ENCODE results near the gene FBXO31. TPM values are rescaled to one million over a fixed set of nuclear protein-coding genes. Genes with fewer than 3 reads are reported as not detected.

Gene FBXO31
- total and polyA plus RNA-seq, 2 of the 8 experiments (the other 6 are each of a cell fraction or from before 2014, with no cell fraction given), result 8.3 to 21.6 TPM

DNA sequence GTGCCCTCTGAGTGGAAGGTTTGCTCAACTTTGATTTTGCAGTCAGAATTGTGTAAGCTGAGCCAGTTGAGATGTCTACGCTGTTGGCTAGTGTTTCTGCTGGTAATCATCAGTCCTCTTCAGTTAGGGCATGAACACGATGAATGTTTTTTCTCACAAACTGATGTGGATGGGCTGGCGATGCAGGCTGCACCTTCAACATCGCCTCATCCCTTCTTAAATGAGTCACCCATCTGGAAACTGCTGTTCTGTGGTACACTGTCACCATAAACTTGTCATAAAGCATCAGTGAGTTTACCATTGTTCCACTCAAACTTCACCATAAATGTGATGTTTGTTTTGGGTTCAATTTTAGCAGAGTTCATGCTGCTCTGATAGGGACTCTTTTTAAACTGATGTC, 74.8 kb downstream of the FBXO31 start:
- CTCF ChIA-PET (ENCODE audit: partially characterized antibody), result no interaction called here
- H3K79me2 ChIP-seq (ENCODE audit: control insufficient read depth in 1 of 2, insufficient read depth in 2 of 2, low read length in 2 of 2), result no peaks in the 10 kb centered on the region
- TF ChIP-seq POLR2AphosphoS5 (IDR thresholded peaks at IDR 0.05; ENCODE audit: low read depth, low read length) (no peak), CTBP2 (IDR thresholded peaks at IDR 0.05; ENCODE audit: borderline replicate concordance, insufficient read depth, insufficient read length, low read length) (no peak), RBBP5 (IDR thresholded peaks at IDR 0.05; ENCODE audit: borderline replicate concordance, low read depth, low read length) (no peak), TAF1 (IDR thresholded peaks at IDR 0.05; ENCODE audit: low read depth, low read length) (no peak), ASH2L (IDR thresholded peaks at IDR 0.05; ENCODE audit: low read length) (no peak), KDM5A (IDR thresholded peaks at IDR 0.05; ENCODE audit: low read length) (no peak), HDAC6 (IDR thresholded peaks at IDR 0.05; ENCODE audit: low read depth, low read length) (no peak), NRF1 (IDR thresholded peaks at IDR 0.05; ENCODE audit: low read depth, low read length) (no peak)
- TF ChIP-seq, protein P1, sequence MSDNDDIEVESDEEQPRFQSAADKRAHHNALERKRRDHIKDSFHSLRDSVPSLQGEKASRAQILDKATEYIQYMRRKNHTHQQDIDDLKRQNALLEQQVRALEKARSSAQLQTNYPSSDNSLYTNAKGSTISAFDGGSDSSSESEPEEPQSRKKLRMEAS (IDR thresholded peaks at IDR 0.05), result no peak
- TF ChIP-seq, protein P2, sequence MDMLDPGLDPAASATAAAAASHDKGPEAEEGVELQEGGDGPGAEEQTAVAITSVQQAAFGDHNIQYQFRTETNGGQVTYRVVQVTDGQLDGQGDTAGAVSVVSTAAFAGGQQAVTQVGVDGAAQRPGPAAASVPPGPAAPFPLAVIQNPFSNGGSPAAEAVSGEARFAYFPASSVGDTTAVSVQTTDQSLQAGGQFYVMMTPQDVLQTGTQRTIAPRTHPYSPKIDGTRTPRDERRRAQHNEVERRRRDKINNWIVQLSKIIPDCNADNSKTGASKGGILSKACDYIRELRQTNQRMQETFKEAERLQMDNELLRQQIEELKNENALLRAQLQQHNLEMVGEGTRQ (IDR thresholded peaks at IDR 0.05; ENCODE audit: low read length), result no peak
- TF ChIP-seq, protein P3, sequence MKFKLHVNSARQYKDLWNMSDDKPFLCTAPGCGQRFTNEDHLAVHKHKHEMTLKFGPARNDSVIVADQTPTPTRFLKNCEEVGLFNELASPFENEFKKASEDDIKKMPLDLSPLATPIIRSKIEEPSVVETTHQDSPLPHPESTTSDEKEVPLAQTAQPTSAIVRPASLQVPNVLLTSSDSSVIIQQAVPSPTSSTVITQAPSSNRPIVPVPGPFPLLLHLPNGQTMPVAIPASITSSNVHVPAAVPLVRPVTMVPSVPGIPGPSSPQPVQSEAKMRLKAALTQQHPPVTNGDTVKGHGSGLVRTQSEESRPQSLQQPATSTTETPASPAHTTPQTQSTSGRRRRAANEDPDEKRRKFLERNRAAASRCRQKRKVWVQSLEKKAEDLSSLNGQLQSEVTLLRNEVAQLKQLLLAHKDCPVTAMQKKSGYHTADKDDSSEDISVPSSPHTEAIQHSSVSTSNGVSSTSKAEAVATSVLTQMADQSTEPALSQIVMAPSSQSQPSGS (IDR thresholded peaks at IDR 0.05; ENCODE audit: low read length), result no peak

More for the DNA sequence above, 74.8 kb downstream of the FBXO31 start:
- DNase-seq (ENCODE audit: low read depth in 1 of 2, low spot score in 2 of 2) (no peak), FAIRE-seq (no peak)
- no peak overlapping the region for H3K56ac ChIP-seq (replicated peaks; ENCODE audit: insufficient read length, low read depth, low read length)
- no peak overlapping the region for H2BK20ac ChIP-seq (ENCODE audit: low read length)
- no peak overlapping the region for H4K8ac ChIP-seq (ENCODE audit: extremely low read depth, insufficient read depth, low read length)
- no peak overlapping the region for H4K5ac ChIP-seq (ENCODE audit: insufficient read length, low read depth, low read length)
- WGBS, 2 experiments (ENCODE audit: extremely low coverage in 1 of 2, insufficient coverage in 1 of 2, insufficient read length in 1 of 2, insufficient replicate concordance in 2 of 2, low coverage in 1 of 2, low lambda C conversion rate in 2 of 2, missing lambda C conversion rate in 1 of 2), result 71% methylated on average over 4 of the region's 4 CpGs; no CpG with 5 or more reads in 1 of the 2 experiments
- no peak overlapping the region for H3K23ac ChIP-seq (ENCODE audit: insufficient read length)
- no peak overlapping the region for H3K4me3 ChIP-seq (ENCODE audit: extremely low read depth in 1 of 4, insufficient read depth in 2 of 4, low read depth in 3 of 4, low read length in 4 of 4)
- peaks cover 0 to 6% (median 0%) of the 10 kb centered on the region in 4 experiments; a peak in 1 of 7 replicates for H3K4me1 ChIP-seq (replicated peaks in 1 of 4; ENCODE audit: control insufficient read depth in 3 of 4, insufficient read depth in 4 of 4, low read length in 3 of 4)
- no peak overlapping the region for H3K4ac ChIP-seq (replicated peaks; ENCODE audit: insufficient read length, low read depth, low read length)
- H3K27ac ChIP-seq (ENCODE audit: low read depth, low read length), result no peak overlapping the region
- no peak overlapping the region for H2BK12ac ChIP-seq (ENCODE audit: low read depth, low read length)
- H3K36me3 ChIP-seq (ENCODE audit: control insufficient read depth in 2 of 4, insufficient read depth in 4 of 4, low read length in 3 of 4), result 0 out of 8 replicates have a peak, but pooled peaks cover 0 to 2% (median 0%) of the 10 kb centered on the region in 4 experiments
- no peak overlapping the region for H2BK5ac ChIP-seq (ENCODE audit: low read depth, low read length)
- H4K20me1 ChIP-seq (replicated peaks in 1 of 2; ENCODE audit: control insufficient read depth in 1 of 2, insufficient read depth in 2 of 2, low read length in 2 of 2), result peaks cover 0 to 2% of the 10 kb centered on the region in 2 experiments
- H3K9ac ChIP-seq (replicated peaks in 1 of 4; ENCODE audit: extremely low read depth in 1 of 4, low read depth in 3 of 4, low read length in 3 of 4), result no peak overlapping the region
- no peak overlapping the region for H2BK120ac ChIP-seq (replicated peaks; ENCODE audit: low read depth, low read length)
- H3K79me1 ChIP-seq (ENCODE audit: low read depth, low read length), result no peaks in the 10 kb centered on the region
- H3K4me2 ChIP-seq (ENCODE audit: insufficient read depth in 1 of 2, low read depth in 2 of 2, low read length in 2 of 2), result no peak overlapping the region
- peaks cover 0 to 5% of the 10 kb centered on the region in 2 experiments; a peak in 1 of 4 replicates for H3K9me3 ChIP-seq (ENCODE audit: insufficient read depth in 2 of 2, low read depth in 1 of 2, low read length in 1 of 2)
- POLR2A ChIA-PET (ENCODE audit: partially characterized antibody), result interaction anchor here (1.2 to 2.6 kb wide), 2 partner anchors 9 to 23 kb away, joined by 3 to 14 read pairs; partner anchors contain the start of gene C16orf95
- H4K91ac ChIP-seq (replicated peaks; ENCODE audit: insufficient read length, low read length), result no peak overlapping the region
- H2AFZ ChIP-seq (ENCODE audit: low read length), result no peak overlapping the region
- no peaks in the 10 kb centered on the region for H3K27me3 ChIP-seq (replicated peaks in 1 of 4; ENCODE audit: control insufficient read depth in 3 of 4, extremely low read depth in 1 of 4, insufficient read depth in 3 of 4, low read length in 3 of 4)
- H3K18ac ChIP-seq (ENCODE audit: extremely low read depth, low read length), result no peak overlapping the region
- no peak overlapping the region for H2AK5ac ChIP-seq (ENCODE audit: low read depth, low read length)
- no peak overlapping the region for H3K14ac ChIP-seq (ENCODE audit: insufficient read length)
- H2BK15ac ChIP-seq (ENCODE audit: low read length), result no peak overlapping the region
- no peaks in the 10 kb centered on the region for H3K23me2 ChIP-seq (ENCODE audit: low read depth, low read length)

All from H1 (cell line).